Right lobe of liver (tissue), 4 donors: ENCODE data around the gene C17orf58.
"Not testable (repeated sequence)": the region's sequence is repeated elsewhere in the genome, so short reads cannot be mapped to it uniquely, and the experiment has no call there.

Experiments used
- CTCF ChIP-seq, 4 donors: fragments of 200-600 bp in 3 of 4; fragments of 450-650 bp in 1 of 4; IDR thresholded peaks; one replicate each; pipeline versions ENCODE4 v1.5.1 to v1.8.0; 2016 to 2022; ENCODE audit warnings: antibody characterized with exemption in 4 of 4, mild to moderate bottlenecking in 2 of 4
- POLR2A ChIP-seq: fragments of 450-650 bp; IDR thresholded peaks from one replicate; pipeline ENCODE4 v1.6.1; 2017; ENCODE audit warnings: antibody characterized with exemption, mild to moderate bottlenecking
- donor health status: DM: no; HTN: no; CAD: no.
- donor health status: DM: no; HTN: no; CAD: no.
- donor health status: DM: no; HTN: yes; CAD: no.

GRCh38 chr17:67960276-67960675, 36.0 kb downstream of the C17orf58 start:
- TF ChIP-seq POLR2A; CTCF (IDR thresholded peaks at IDR 0.05): not testable (repeated sequence)
